Uterus (tissue), 4 donors: ENCODE measurements around the gene F10. TPM values are rescaled to one million over a fixed set of nuclear protein-coding genes. Genes with fewer than 3 reads are reported as not detected.

Source experiments
- DNase-seq, 2 donors: peaks; one replicate each; pipeline ENCODE4 v3.0.0-alpha.2; 2019 to 2020
- H3K27ac ChIP-seq, 2 donors: fragments of 200-600 bp; sonication (generic); 1 replicate in 1 of 2; 2 replicates in 1 of 2; pipeline ENCODE4 v1.5.1; 2016 to 2018
- H3K27me3 ChIP-seq, 2 donors: fragments of 200-600 bp; sonication (generic); one replicate each; pipeline ENCODE4 v1.5.1; 2018 to 2019; ENCODE audit warnings: control low read depth in 1 of 2
- H3K36me3 ChIP-seq, 2 donors: fragments of 200-600 bp; sonication (generic); one replicate each; pipeline ENCODE4 v1.5.1; 2019; ENCODE audit warnings: control low read depth in 1 of 2
- H3K4me1 ChIP-seq, 2 donors: fragments of 200-600 bp; sonication (generic); one replicate each; pipeline ENCODE4 v1.5.1; 2018 to 2019; ENCODE audit warnings: control low read depth in 1 of 2
- H3K4me3 ChIP-seq, 2 donors: fragments of 200-600 bp; sonication (generic); 1 replicate in 1 of 2; 2 replicates in 1 of 2; pipeline ENCODE4 v1.5.1; 2018 to 2019; ENCODE audit warnings: mild to moderate bottlenecking in 1 of 2
- H3K9me3 ChIP-seq, 2 donors: fragments of 200-600 bp; sonication (generic); one replicate each; pipeline ENCODE4 v1.5.1; 2019; ENCODE audit warnings: control low read depth in 1 of 2
- CTCF ChIP-seq, 4 experiments: fragments of 200-600 bp in 2 of 4; fragments of 450-650 bp in 2 of 4; sonication (generic) in 2 of 4; IDR thresholded peaks; one replicate each; pipeline ENCODE4 v1.5.1; 2016 to 2019; ENCODE audit warnings: antibody characterized with exemption in 4 of 4, mild to moderate bottlenecking in 2 of 4, moderate library complexity in 1 of 4
- POLR2A ChIP-seq, 2 donors: fragments of 450-650 bp; IDR thresholded peaks; one replicate each; pipeline ENCODE4 v1.6.1; 2016; ENCODE audit warnings: antibody characterized with exemption in 2 of 2, mild to moderate bottlenecking in 1 of 2, moderate library complexity in 1 of 2
- intact Hi-C: fragments of 100-400 bp; cut with DNase I; formaldehyde crosslinking; loops from one replicate; pipeline ENCODE4 v1.15.1; 2023; ENCODE audit warnings: low total_unique reads
- total RNA-seq, 4 donors: library from RNA; depleted of rRNA in 3 of 4; stranded (reverse); fragments of >200 nt in 3 of 4; gene quantifications; one replicate each; pipeline versions ENCODE4 v1.1.0 to v1.2.4, GENCODE V29; 2014 to 2023
- donor health status: DM: yes; HTN: yes; CAD: no.

Gene F10
- total RNA-seq, 4 donors from 2014 or later, result 6.8 to 56.8 (median 12.1) TPM

- Histone ChIP-seq H3K27ac (no peak overlapping the region), H3K9me3 (no peaks in the 10 kb centered on the region), H3K36me3 (no peaks in the 10 kb centered on the region), H3K27me3 (no peaks in the 10 kb centered on the region), H3K4me3 (no peak overlapping the region), H3K4me1 (no peaks in the 10 kb centered on the region)
- TF ChIP-seq POLR2A (IDR thresholded peaks at IDR 0.05) (no peak), CTCF (IDR thresholded peaks at IDR 0.05) (no peak)
- intact Hi-C loops, result no loop called here
- DNase-seq, result no peak
These were observed 45.0 kb downstream of the F10 start for GRCh38 chr13:113167575-113167974.

GRCh38 chr13:113168211-113168610, 45.6 kb downstream of the F10 start:
- TF ChIP-seq CTCF (IDR thresholded peaks at IDR 0.05) (no peak), POLR2A (IDR thresholded peaks at IDR 0.05) (no peak)
- intact Hi-C loops, result no loop called here
- DNase-seq, result no peak
- no peak overlapping the region for H3K4me3 ChIP-seq
- no peaks in the 10 kb centered on the region for H3K9me3 ChIP-seq
- H3K27me3 ChIP-seq, result no peaks in the 10 kb centered on the region
- H3K36me3 ChIP-seq, result no peaks in the 10 kb centered on the region
- no peak overlapping the region for H3K27ac ChIP-seq
- no peaks in the 10 kb centered on the region for H3K4me1 ChIP-seq

GRCh38 chr13:113169277-113170272, 47.0 kb downstream of the F10 start:
- intact Hi-C loops, result no loop called here
- Histone ChIP-seq H3K27me3 (no peaks in the 10 kb centered on the region), H3K9me3 (no peaks in the 10 kb centered on the region), H3K36me3 (no peaks in the 10 kb centered on the region), H3K27ac (no peak overlapping the region), H3K4me1 (no peaks in the 10 kb centered on the region), H3K4me3 (no peak overlapping the region)
- TF ChIP-seq CTCF (IDR thresholded peaks at IDR 0.05), result no peak
- TF ChIP-seq POLR2A (IDR thresholded peaks at IDR 0.05), result no peak
- DNase-seq, result no peak

- DNase-seq, result no peak
- intact Hi-C loops, result no loop called here
- H3K4me3 ChIP-seq, result no peak overlapping the region
- no peaks in the 10 kb centered on the region for H3K36me3 ChIP-seq
- TF ChIP-seq CTCF (IDR thresholded peaks at IDR 0.05) (no peak), POLR2A (IDR thresholded peaks at IDR 0.05) (no peak)
- no peak overlapping the region for H3K27ac ChIP-seq
- H3K4me1 ChIP-seq, result no peaks in the 10 kb centered on the region
- no peaks in the 10 kb centered on the region for H3K27me3 ChIP-seq
- H3K9me3 ChIP-seq, result no peaks in the 10 kb centered on the region
These were observed 47.9 kb downstream of the F10 start for GRCh38 chr13:113170511-113170910.
